K562 (cell line): ENCODE results near the gene TXLNG. TPM values are rescaled to one million over a fixed set of nuclear protein-coding genes. Genes with fewer than 3 reads are reported as not detected.
A peak's percentile ranks its signal among the peaks of the same experiment; 100 is the strongest.

ENCODE experiments used
- ESRRA ChIP-seq: fragments of 450-650 bp; IDR thresholded peaks from 2 replicates; pipeline ENCODE4 v1.6.1; 2014; ENCODE audit warnings: low read depth, mild to moderate bottlenecking, moderate library complexity, borderline replicate concordance
- FOSL1 ChIP-seq: fragments of 200-800 bp; sonication (Bioruptor generic); conservative IDR thresholded peaks from 2 replicates; pipeline ENCODE4 v1.6.1; 2016; ENCODE audit warnings: missing genetic modification characterization, missing compliant biosample characterization
- GABPB1 ChIP-seq: sonication (generic); formaldehyde crosslinking; IDR thresholded peaks from 2 replicates; pipeline ENCODE4 v1.8.0; 2022; ENCODE audit warnings: mild to moderate bottlenecking, missing genetic modification reagents
- GABPB2 ChIP-seq: fragments of 250-450 bp; sonication (Bioruptor Pico); conservative IDR thresholded peaks from 2 replicates; pipeline ENCODE4 v1.5.1; 2021; ENCODE audit warnings: mild to moderate bottlenecking
- HNRNPH1 ChIP-seq: fragments of 200-400 bp; formaldehyde crosslinking; optimal IDR thresholded peaks from 2 replicates; pipeline ENCODE3; 2017; ENCODE audit warnings: low read depth, mild to moderate bottlenecking, low read length, moderate library complexity
- IFI16 ChIP-seq: fragments of 250-450 bp; sonication (Bioruptor Pico); IDR thresholded peaks from 2 replicates; pipeline ENCODE4 v2.1.2; 2022; ENCODE audit warnings: mild to moderate bottlenecking, inconsistent platforms
- MAFK ChIP-seq: IDR thresholded peaks from 2 replicates; pipeline ENCODE4 v1.6.1; 2011; ENCODE audit warnings: low read length, improper control_type of control experiment
- MCM3 ChIP-seq: fragments of 450-650 bp; IDR thresholded peaks from 2 replicates; pipeline ENCODE4 v1.6.1; 2016
- RBFOX2 ChIP-seq: fragments of 200-400 bp; formaldehyde crosslinking; IDR thresholded peaks from 2 replicates; pipeline ENCODE4 v1.6.1; 2017; ENCODE audit warnings: low read depth, mild to moderate bottlenecking, low read length, moderate library complexity
- polyA plus RNA-seq, 8 experiments: library from polyadenylated mRNA; depleted of rRNA in 4 of 8; stranded (reverse) in 5 of 8; unstranded in 3 of 8; fragments of >200 nt; fragmentation: Nextera tagmentation in 2 of 8; fragmentation: Illumina TruSeq in 1 of 8; extraction: Ambion mirVana in 2 of 8; extraction: Trizol in 1 of 8; gene quantifications; 2 replicates each; pipeline versions ENCODE4 v1.2.1 to v1.2.3, GENCODE V29; 2011 to 2014; ENCODE audit warnings: inconsistent platforms in 1 of 8, missing spikeins in 1 of 8
- total RNA-seq, 7 experiments: library from RNA; depleted of rRNA in 6 of 7; stranded (reverse); fragments of >200 nt in 6 of 7; fragmentation: Illumina TruSeq in 2 of 7; extraction: Trizol in 2 of 7; gene quantifications; 2 replicates each; pipeline versions ENCODE4 v1.2.1 to v1.2.3, GENCODE V29; 2011 to 2021; ENCODE audit warnings: low replicate concordance in 1 of 7
- TF ChIP-seq, protein P1 (sequence below): sonication (generic); formaldehyde crosslinking; IDR thresholded peaks from 2 replicates; pipeline ENCODE4 v1.8.1; 2023; ENCODE audit warnings: mild to moderate bottlenecking, missing genetic modification reagents
- TF ChIP-seq, protein P2 (sequence below), 2 experiments: IDR thresholded peaks; 2 replicates each; pipeline ENCODE4 v1.6.1; 2012; ENCODE audit warnings: improper control_type of control experiment in 2 of 2, low read depth in 2 of 2, low read length in 2 of 2, borderline replicate concordance in 1 of 2
- TF ChIP-seq, protein P3 (sequence below), 2 experiments: IDR thresholded peaks; 2 replicates each; pipeline ENCODE4 v1.6.1; 2011; ENCODE audit warnings: borderline replicate concordance in 1 of 2, control low read depth in 1 of 2, low read depth in 1 of 2, low read length in 1 of 2, mild to moderate bottlenecking in 1 of 2, mixed read lengths in 1 of 2, moderate library complexity in 1 of 2; ENCODE audit not compliant: insufficient read depth in 1 of 2, insufficient read length in 1 of 2, poor library complexity in 1 of 2, severe bottlenecking in 1 of 2; ENCODE audit errors: extremely low read depth in 1 of 2
- TF ChIP-seq, protein P4 (sequence below), 2 experiments: fragments of 450-650 bp; conservative IDR thresholded peaks; 2 replicates each; pipeline ENCODE4 v1.6.1; 2017; ENCODE audit warnings: mild to moderate bottlenecking in 2 of 2, moderate library complexity in 2 of 2
- TF ChIP-seq, protein P5 (sequence below): IDR thresholded peaks from 2 replicates; pipeline ENCODE4 v1.6.1; 2011; ENCODE audit not compliant: insufficient read length; ENCODE audit errors: extremely low read depth
- TF ChIP-seq, protein P6 (sequence below): sonication (generic); formaldehyde crosslinking; IDR thresholded peaks from 2 replicates; pipeline ENCODE4 v1.8.0; 2022; ENCODE audit warnings: missing genetic modification reagents, mild to moderate bottlenecking, borderline replicate concordance

TXLNG gene
- total and polyA plus RNA-seq, 9 of the 15 experiments (the other 6 are each of a cell fraction or from before 2014, with no cell fraction given), result 13.1 to 47.0 (median 31.6) TPM

DNA sequence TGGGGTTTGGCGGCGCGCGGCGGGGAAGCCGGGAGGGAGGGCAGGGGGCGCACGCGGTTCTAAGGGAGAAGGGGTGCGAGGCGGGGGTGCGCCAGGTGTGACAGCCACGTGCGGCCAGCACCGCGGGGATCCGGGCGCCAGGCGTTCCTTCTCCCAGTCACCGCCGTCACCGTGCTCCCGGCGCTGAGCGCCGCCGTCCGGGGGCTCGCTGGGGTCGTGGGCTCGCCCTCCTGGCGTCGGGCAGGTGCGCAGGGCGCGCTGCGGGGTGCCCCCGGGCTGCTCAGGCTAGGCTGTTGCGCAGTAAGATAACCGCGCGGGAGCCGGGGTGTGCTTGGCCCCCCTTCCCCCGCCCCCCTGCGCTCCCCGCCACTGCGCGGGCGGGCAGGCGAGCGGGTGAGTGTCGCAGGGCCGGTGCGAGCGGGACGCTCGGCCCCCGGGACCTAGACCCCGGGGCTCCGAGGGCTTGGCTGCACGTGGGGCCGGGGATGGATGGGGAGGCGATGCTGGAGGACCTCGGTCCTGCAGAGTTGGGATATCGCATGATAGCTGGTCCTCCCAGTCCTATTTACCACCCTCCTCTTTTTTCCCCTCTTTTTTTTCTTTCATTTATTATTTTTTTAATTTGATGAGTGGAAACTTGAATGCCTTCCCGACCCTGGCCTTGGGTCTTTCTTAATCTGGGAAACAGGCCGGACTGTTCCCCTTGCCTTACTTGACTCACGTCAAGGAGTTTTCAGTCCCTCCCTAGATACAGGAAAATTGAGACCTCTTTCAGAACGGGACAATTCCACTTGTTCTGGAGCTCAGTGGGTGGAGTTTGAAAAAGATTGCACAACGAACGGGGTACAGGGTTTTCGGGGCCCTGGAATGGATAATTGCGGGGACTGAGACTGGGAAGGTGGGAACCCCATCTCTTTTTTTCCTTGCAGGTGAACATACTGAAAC lies 797 bp downstream of the TXLNG start (continued):
- TF ChIP-seq, protein P1, sequence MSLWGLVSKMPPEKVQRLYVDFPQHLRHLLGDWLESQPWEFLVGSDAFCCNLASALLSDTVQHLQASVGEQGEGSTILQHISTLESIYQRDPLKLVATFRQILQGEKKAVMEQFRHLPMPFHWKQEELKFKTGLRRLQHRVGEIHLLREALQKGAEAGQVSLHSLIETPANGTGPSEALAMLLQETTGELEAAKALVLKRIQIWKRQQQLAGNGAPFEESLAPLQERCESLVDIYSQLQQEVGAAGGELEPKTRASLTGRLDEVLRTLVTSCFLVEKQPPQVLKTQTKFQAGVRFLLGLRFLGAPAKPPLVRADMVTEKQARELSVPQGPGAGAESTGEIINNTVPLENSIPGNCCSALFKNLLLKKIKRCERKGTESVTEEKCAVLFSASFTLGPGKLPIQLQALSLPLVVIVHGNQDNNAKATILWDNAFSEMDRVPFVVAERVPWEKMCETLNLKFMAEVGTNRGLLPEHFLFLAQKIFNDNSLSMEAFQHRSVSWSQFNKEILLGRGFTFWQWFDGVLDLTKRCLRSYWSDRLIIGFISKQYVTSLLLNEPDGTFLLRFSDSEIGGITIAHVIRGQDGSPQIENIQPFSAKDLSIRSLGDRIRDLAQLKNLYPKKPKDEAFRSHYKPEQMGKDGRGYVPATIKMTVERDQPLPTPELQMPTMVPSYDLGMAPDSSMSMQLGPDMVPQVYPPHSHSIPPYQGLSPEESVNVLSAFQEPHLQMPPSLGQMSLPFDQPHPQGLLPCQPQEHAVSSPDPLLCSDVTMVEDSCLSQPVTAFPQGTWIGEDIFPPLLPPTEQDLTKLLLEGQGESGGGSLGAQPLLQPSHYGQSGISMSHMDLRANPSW (CRISPR knock-in tag), result no peak
- TF ChIP-seq, protein P2, sequence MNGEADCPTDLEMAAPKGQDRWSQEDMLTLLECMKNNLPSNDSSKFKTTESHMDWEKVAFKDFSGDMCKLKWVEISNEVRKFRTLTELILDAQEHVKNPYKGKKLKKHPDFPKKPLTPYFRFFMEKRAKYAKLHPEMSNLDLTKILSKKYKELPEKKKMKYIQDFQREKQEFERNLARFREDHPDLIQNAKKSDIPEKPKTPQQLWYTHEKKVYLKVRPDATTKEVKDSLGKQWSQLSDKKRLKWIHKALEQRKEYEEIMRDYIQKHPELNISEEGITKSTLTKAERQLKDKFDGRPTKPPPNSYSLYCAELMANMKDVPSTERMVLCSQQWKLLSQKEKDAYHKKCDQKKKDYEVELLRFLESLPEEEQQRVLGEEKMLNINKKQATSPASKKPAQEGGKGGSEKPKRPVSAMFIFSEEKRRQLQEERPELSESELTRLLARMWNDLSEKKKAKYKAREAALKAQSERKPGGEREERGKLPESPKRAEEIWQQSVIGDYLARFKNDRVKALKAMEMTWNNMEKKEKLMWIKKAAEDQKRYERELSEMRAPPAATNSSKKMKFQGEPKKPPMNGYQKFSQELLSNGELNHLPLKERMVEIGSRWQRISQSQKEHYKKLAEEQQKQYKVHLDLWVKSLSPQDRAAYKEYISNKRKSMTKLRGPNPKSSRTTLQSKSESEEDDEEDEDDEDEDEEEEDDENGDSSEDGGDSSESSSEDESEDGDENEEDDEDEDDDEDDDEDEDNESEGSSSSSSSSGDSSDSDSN (IDR thresholded peaks at IDR 0.05; ENCODE audit: borderline replicate concordance in 1 of 2, low read depth in 2 of 2, low read length in 2 of 2), result no peak
- TF ChIP-seq, protein P3, sequence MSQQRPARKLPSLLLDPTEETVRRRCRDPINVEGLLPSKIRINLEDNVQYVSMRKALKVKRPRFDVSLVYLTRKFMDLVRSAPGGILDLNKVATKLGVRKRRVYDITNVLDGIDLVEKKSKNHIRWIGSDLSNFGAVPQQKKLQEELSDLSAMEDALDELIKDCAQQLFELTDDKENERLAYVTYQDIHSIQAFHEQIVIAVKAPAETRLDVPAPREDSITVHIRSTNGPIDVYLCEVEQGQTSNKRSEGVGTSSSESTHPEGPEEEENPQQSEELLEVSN (IDR thresholded peaks at IDR 0.05; ENCODE audit: borderline replicate concordance in 1 of 2, extremely low read depth in 1 of 2, insufficient read depth in 1 of 2, insufficient read length in 1 of 2, low read depth in 1 of 2, low read length in 1 of 2, poor library complexity in 1 of 2, severe bottlenecking in 1 of 2), result peak in 1 of 2 experiments; percentile 56
- TF ChIP-seq MCM3 (no peak), GABPB1 (no peak), HNRNPH1 (no peak), GABPB2 (no peak), ESRRA (no peak), FOSL1 (tag) (no peak), IFI16 (CRISPR knock-in tag) (no peak), MAFK (no peak), RBFOX2 (peak; percentile 77)
- TF ChIP-seq, protein P4, sequence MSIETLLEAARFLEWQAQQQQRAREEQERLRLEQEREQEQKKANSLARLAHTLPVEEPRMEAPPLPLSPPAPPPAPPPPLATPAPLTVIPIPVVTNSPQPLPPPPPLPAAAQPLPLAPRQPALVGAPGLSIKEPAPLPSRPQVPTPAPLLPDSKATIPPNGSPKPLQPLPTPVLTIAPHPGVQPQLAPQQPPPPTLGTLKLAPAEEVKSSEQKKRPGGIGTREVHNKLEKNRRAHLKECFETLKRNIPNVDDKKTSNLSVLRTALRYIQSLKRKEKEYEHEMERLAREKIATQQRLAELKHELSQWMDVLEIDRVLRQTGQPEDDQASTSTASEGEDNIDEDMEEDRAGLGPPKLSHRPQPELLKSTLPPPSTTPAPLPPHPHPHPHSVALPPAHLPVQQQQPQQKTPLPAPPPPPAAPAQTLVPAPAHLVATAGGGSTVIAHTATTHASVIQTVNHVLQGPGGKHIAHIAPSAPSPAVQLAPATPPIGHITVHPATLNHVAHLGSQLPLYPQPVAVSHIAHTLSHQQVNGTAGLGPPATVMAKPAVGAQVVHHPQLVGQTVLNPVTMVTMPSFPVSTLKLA (conservative IDR thresholded peaks at IDR 0.05), result peak in 1 of 2 experiments; percentile 53; a peak in 2 of 4 replicates
- TF ChIP-seq, protein P5, sequence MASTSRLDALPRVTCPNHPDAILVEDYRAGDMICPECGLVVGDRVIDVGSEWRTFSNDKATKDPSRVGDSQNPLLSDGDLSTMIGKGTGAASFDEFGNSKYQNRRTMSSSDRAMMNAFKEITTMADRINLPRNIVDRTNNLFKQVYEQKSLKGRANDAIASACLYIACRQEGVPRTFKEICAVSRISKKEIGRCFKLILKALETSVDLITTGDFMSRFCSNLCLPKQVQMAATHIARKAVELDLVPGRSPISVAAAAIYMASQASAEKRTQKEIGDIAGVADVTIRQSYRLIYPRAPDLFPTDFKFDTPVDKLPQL, result no peak
- TF ChIP-seq, protein P6, sequence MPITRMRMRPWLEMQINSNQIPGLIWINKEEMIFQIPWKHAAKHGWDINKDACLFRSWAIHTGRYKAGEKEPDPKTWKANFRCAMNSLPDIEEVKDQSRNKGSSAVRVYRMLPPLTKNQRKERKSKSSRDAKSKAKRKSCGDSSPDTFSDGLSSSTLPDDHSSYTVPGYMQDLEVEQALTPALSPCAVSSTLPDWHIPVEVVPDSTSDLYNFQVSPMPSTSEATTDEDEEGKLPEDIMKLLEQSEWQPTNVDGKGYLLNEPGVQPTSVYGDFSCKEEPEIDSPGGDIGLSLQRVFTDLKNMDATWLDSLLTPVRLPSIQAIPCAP (CRISPR knock-in tag), result no peak
